HL-60 (cell line): ENCODE results near the gene BRICD5.

Experiments
- DNase-seq, 2 experiments: peaks; one replicate each; pipeline ENCODE4 v3.0.0-alpha.2; 2010 to 2020; ENCODE audit warnings: low read depth in 1 of 2, low spot score in 1 of 2
- H3K27ac ChIP-seq: fragments of 250-450 bp; sonication (Bioruptor Pico); replicated peaks from 2 replicates; pipeline ENCODE4 v1.5.1; 2020; ENCODE audit warnings: mild to moderate bottlenecking, moderate library complexity
- H3K27me3 ChIP-seq: fragments of 250-450 bp; sonication (Bioruptor Pico); 2 replicates; pipeline ENCODE4 v1.5.1; 2021; ENCODE audit warnings: mild to moderate bottlenecking, moderate library complexity; ENCODE audit not compliant: insufficient read depth, poor library complexity, severe bottlenecking
- H3K4me3 ChIP-seq: replicated peaks from 2 replicates; pipeline ENCODE4 v1.5.1; 2011; ENCODE audit warnings: mild to moderate bottlenecking, control low read depth, low read length; ENCODE audit not compliant: insufficient read depth
- GABPA ChIP-seq: IDR thresholded peaks from 2 replicates; pipeline ENCODE4 v1.6.1; 2012; ENCODE audit warnings: low read depth
- POLR2AphosphoS5 ChIP-seq: IDR thresholded peaks from 2 replicates; pipeline ENCODE4 v1.6.1; 2012; ENCODE audit warnings: low read depth
- SPI1 ChIP-seq: IDR thresholded peaks from 2 replicates; pipeline ENCODE4 v1.6.1; 2012; ENCODE audit warnings: low read depth, mild to moderate bottlenecking, borderline replicate concordance
- TF ChIP-seq, protein P1 (sequence below): IDR thresholded peaks from 2 replicates; pipeline ENCODE4 v1.6.1; 2012; ENCODE audit warnings: low read depth; ENCODE audit not compliant: insufficient replicate concordance
- TF ChIP-seq, protein P2 (sequence below): IDR thresholded peaks from one replicate; pipeline ENCODE4 v1.5.1; 2011; ENCODE audit warnings: low read length, control low read depth, inconsistent platforms; ENCODE audit not compliant: insufficient read depth

Gene BRICD5

DNA sequence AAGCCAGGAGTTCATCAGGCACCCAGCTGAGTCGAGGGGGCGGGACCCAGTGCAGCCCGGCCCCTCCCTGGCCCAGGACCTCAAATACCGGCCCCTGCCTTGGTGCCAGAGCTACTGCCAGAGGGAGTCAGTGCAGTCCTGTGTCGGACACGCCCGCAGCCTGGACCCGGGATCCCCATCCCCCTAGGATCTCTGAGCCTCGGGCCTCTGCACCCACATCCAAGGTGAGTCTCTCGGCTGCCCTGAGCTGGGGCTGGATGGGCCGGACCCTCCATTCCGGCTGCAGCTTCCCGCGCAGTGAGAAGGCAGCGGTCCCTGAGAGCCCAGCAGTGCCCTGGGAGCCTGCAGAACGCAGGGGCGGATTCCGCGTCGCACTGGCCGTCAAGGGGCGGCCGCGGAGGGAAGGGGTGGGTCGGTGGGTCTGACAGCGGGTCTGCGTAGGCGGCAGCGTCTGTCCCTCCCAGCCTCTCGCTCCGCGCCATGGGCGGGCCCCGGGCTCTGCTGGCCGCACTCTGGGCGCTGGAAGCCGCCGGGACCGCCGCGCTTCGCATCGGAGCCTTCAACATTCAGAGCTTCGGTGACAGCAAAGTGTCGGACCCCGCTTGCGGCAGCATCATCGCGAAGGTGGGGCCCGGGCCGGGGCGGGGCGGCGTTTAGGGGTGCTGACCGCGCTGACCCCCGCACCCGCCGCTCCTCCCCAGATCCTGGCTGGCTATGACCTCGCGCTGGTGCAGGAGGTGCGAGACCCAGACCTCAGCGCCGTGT, 25.9 kb upstream of the BRICD5 start, which contains the start of gene DNASE1L2:
Gene DNASE1L2, plus strand, starts transcription at position 108 of the 765 bp plus-strand sequence. Its CDS starts 373 bp downstream, at position 481.
- H3K27me3 ChIP-seq = no peaks in the 10 kb centered on the region
- H3K27ac ChIP-seq = no peak within 1 kb of the TSS
- no peak within 1 kb of the TSS for H3K4me3 ChIP-seq
- TF ChIP-seq GABPA (no peak), SPI1 (no peak), POLR2AphosphoS5 (no peak)
- TF ChIP-seq, protein P1, sequence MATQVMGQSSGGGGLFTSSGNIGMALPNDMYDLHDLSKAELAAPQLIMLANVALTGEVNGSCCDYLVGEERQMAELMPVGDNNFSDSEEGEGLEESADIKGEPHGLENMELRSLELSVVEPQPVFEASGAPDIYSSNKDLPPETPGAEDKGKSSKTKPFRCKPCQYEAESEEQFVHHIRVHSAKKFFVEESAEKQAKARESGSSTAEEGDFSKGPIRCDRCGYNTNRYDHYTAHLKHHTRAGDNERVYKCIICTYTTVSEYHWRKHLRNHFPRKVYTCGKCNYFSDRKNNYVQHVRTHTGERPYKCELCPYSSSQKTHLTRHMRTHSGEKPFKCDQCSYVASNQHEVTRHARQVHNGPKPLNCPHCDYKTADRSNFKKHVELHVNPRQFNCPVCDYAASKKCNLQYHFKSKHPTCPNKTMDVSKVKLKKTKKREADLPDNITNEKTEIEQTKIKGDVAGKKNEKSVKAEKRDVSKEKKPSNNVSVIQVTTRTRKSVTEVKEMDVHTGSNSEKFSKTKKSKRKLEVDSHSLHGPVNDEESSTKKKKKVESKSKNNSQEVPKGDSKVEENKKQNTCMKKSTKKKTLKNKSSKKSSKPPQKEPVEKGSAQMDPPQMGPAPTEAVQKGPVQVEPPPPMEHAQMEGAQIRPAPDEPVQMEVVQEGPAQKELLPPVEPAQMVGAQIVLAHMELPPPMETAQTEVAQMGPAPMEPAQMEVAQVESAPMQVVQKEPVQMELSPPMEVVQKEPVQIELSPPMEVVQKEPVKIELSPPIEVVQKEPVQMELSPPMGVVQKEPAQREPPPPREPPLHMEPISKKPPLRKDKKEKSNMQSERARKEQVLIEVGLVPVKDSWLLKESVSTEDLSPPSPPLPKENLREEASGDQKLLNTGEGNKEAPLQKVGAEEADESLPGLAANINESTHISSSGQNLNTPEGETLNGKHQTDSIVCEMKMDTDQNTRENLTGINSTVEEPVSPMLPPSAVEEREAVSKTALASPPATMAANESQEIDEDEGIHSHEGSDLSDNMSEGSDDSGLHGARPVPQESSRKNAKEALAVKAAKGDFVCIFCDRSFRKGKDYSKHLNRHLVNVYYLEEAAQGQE = no peak
- TF ChIP-seq, protein P2, sequence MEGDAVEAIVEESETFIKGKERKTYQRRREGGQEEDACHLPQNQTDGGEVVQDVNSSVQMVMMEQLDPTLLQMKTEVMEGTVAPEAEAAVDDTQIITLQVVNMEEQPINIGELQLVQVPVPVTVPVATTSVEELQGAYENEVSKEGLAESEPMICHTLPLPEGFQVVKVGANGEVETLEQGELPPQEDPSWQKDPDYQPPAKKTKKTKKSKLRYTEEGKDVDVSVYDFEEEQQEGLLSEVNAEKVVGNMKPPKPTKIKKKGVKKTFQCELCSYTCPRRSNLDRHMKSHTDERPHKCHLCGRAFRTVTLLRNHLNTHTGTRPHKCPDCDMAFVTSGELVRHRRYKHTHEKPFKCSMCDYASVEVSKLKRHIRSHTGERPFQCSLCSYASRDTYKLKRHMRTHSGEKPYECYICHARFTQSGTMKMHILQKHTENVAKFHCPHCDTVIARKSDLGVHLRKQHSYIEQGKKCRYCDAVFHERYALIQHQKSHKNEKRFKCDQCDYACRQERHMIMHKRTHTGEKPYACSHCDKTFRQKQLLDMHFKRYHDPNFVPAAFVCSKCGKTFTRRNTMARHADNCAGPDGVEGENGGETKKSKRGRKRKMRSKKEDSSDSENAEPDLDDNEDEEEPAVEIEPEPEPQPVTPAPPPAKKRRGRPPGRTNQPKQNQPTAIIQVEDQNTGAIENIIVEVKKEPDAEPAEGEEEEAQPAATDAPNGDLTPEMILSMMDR = no peak
- no peak for DNase-seq

DNA sequence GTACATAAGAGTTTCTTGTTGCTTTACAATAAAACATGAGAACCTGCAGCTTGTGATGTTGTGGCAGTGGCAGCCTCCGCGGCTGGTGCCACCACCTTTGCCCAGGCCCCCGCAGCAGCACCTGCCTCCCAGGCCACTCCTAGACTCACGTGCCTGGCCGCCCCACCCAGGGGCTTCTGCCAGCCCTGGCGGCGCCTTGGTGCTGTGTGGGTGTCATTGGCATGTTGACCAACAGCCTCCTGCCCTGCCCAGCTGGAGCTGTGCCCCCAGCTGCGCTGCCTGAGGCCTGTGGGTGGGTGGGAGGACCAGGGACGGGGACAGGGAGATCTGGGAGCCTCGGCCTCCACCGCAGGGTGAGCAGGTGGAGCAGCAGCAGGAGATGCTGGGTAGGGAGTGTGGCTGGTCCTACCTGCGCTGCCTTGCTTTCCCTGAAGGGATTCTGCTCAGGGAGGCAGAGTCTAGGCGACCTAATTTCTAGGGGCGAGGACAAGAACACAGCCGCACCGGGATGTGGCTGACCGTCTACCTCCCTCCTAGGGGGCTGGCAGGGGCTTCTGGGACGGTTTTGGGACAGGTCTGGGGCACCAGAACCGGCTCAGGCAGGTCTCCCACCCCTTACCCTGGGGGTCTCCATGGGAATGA, 25.2 kb upstream of the BRICD5 start:
- Histone ChIP-seq H3K27ac (no peak overlapping the region), H3K27me3 (no peaks in the 10 kb centered on the region), H3K4me3 (no peak overlapping the region)
- DNase-seq = no peak
- TF ChIP-seq GABPA (no peak), SPI1 (no peak), POLR2AphosphoS5 (no peak)
- TF ChIP-seq, protein P2 = no peak
- TF ChIP-seq, protein P1 = no peak

DNA sequence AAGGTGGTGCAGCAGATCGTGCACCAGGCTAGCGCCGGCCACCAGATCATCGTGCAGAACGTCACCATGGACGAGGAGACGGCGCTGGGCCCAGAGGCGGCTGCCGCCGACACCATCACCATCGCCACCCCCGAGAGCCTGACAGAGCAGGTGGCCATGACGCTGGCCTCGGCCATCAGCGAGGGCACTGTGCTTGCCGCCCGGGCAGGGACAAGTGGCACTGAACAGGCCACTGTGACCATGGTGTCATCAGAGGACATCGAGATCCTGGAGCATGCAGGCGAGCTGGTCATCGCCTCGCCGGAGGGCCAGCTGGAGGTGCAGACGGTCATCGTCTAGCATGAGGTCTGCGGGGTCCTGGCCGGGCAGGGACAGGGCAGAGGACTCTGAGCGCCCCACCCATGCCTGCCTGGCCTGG, 24.6 kb upstream of the BRICD5 start:
- TF ChIP-seq, protein P1 = no peak
- TF ChIP-seq GABPA (no peak), SPI1 (no peak), POLR2AphosphoS5 (no peak; the same call in 1 of the 2 replicates)
- TF ChIP-seq, protein P2 = no peak
- no peak for DNase-seq
- H3K4me3 ChIP-seq = no peak overlapping the region
- H3K27me3 ChIP-seq = no peaks in the 10 kb centered on the region
- no peak overlapping the region for H3K27ac ChIP-seq
